CD4-positive, alpha-beta T cell treated with Interleukin-15 for 4 hours (primary cell): ENCODE data around the gene LTF.
"Not testable (repeated sequence)": the region's sequence is repeated elsewhere in the genome, so short reads cannot be mapped to it uniquely, and the experiment has no call there.

Source experiments
- DNase-seq: peaks from one replicate; pipeline ENCODE4 v3.0.0-alpha.2; 2020; ENCODE audit warnings: low spot score

Gene LTF

DNA sequence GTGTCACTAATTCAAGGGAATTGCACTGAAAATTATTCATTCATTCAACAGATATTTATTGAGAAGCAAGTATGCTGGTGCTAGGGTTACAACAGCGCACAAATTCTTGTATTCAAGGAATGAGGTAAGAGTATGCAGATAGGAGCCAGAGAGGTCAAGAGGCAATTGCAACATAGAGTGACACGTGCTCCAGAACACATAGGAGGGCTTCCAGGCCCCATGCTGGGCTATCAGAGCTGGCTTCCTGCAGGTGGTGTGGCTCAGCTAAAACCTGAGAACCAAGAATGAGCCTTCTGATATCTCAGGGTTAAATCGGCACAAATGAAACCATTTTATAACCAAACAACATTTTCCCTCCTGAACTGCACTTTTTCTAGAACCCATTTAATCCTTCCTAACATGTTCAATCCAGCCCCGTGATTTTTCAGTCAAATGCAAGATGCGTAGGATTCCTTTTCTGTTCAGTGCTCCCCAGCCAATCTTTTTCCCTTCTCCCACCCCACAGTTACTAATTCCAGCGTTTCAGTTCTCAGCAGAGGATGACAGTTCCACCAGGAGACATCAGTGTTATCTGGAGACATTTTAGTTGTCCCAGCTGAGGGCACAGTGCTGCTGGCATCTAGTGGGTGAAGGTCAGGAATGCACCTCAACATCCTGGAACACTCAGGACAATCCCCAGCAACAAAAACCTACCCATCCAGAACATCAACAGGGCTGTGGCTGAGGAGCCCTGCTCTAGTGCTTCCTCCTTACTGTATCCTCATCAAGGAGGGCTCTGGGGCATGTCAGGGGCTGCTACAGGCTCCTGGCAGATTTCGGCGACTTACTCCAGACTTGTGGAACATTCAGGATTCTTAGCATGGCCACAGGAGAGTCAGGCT is 70.9 kb downstream of the LTF start:
- DNase-seq: no peak

GRCh38 chr3:46393011-46393410 is 71.7 kb downstream of the LTF start:
- DNase-seq: no peak

GRCh38 chr3:46391526-46391925 is 73.2 kb downstream of the LTF start:
- not testable (repeated sequence) for DNase-seq

DNA sequence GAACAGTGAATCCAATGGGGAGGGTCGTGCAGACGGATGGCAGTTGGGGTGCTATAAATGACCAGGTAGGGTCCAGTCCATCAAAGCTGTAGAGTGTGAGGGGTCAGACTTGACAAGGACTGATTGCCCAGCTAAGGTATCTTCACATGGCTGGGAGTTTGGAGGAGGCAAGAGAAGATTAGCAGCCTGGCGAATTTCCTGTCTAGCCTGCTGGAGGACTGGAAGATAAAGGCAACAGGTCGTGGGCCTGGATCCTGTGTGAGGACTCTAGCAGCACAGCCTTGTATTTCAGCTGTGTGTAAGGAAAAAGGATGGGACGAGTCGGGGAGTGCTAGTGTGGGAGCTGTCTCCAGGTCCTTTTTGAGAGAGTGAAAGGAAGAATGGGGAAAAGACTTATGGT is 75.4 kb downstream of the LTF start:
- DNase-seq: no peak

- not testable (repeated sequence) for DNase-seq
These were observed 75.9 kb downstream of the LTF start for GRCh38 chr3:46388847-46389246.

- no peak for DNase-seq
These were observed 78.5 kb downstream of the LTF start for GRCh38 chr3:46386205-46386604.
